Activated T-helper 1 cell treated with Interleukin-2 at 50 U/mL for 16 hours (primary cell): Measurements from ENCODE around the gene NAV3.

Experiments
- DNase-seq: peaks from one replicate; pipeline ENCODE4 v3.0.0-alpha.2; 2020; ENCODE audit warnings: low read depth

Gene NAV3, protein sequence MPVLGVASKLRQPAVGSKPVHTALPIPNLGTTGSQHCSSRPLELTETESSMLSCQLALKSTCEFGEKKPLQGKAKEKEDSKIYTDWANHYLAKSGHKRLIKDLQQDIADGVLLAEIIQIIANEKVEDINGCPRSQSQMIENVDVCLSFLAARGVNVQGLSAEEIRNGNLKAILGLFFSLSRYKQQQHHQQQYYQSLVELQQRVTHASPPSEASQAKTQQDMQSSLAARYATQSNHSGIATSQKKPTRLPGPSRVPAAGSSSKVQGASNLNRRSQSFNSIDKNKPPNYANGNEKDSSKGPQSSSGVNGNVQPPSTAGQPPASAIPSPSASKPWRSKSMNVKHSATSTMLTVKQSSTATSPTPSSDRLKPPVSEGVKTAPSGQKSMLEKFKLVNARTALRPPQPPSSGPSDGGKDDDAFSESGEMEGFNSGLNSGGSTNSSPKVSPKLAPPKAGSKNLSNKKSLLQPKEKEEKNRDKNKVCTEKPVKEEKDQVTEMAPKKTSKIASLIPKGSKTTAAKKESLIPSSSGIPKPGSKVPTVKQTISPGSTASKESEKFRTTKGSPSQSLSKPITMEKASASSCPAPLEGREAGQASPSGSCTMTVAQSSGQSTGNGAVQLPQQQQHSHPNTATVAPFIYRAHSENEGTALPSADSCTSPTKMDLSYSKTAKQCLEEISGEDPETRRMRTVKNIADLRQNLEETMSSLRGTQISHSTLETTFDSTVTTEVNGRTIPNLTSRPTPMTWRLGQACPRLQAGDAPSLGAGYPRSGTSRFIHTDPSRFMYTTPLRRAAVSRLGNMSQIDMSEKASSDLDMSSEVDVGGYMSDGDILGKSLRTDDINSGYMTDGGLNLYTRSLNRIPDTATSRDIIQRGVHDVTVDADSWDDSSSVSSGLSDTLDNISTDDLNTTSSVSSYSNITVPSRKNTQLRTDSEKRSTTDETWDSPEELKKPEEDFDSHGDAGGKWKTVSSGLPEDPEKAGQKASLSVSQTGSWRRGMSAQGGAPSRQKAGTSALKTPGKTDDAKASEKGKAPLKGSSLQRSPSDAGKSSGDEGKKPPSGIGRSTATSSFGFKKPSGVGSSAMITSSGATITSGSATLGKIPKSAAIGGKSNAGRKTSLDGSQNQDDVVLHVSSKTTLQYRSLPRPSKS (N-terminal part only)

DNA sequence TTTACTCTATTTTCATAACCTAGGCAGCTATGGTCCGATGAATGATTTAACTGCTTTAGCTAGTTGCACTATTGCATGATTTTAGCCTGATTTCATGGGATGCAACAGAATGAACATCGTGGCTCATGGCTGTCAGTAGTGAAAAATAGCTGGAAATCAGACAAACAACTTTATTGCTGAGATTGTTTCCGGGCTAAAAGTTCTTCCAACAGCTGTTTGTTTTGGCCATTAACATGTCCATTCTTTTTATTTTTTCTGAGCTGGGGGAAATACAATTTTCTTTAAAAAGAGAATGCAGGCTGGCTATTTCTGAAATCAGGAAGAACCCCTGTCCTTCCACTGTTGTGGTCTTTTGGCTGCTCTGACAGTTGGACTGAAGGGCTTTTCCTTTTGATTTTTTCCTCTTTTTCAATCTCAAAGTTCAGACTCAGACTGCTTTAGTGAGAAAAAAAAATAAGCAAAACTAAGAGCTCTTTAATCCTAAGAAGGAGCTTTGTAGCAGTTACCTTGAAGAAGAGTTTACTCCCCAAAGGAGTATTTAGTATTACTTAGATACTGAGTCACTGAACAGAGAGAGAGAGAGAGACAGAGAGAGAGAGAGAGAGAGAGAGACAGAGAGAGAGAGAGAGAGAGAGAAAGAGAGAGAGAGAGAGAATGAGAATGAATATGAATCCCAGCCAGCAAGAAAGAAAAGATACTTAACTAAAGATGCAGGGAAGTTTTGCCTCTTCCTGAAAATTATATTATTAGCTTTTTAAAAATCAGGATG is at the start of gene NAV3:
Gene NAV3, plus strand, starts transcription at position 312 of the 769 bp plus-strand sequence. CDS start 568 bp downstream, outside the sequence.
- DNase-seq: no peak

DNA sequence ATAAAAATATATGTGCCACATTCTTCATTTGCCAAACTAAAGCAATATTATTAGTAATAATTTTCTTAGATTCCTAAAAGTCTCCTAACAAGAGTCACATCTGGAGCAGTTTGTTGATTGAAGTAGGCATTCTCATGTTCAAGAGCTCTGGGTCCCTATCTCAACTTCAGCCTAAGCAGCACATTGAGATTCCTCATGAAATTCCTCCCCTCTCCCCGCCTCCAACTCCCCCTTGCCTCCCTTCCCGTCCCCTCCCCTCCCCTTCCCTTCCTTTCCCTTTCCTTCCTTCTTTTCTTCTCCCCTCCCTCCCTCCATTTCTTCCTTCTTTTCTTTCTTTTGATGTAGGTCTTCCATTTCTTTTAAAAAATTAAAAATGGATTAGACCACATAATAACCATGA is 48.7 kb upstream of the NAV3 start:
- DNase-seq: no peak

DNA sequence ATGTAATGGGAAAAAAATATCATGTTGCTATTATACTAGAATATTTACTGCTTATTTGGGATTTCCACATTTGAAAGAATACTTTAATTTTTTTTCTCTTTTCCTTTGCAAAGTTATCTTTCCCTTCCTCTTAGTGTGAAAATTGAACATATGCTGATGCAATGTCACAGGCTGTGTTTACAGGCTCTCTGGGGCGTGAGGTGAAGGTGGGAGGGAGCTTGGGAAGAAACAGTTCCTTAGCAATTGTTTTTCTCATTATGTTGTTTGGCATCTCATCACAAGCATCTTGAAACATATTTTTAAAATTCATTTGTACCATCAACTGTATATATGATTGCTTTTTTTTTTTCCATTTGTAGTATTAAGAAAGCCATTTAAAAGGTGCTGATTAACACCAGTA is 47.9 kb upstream of the NAV3 start:
- no peak for DNase-seq

DNA sequence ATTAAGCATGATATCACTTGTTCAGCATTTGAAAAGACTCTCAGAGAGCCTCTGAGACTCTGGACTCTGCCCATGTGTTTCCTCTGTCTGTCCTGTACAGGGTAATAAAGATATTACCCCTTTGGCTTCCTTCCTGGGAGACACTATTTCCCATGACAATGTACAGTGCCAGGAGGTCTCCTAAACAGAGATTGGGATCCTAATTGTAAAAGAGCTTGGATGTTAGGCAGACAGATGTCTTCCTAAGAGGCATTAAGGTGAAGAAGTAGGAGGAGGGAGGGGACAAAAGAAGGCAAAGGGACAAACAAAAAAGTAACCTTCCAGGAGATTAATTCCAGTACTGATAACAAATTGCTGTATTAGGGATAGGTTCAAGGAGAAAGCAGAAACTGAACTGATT is 45.5 kb upstream of the NAV3 start:
- no peak for DNase-seq

DNA sequence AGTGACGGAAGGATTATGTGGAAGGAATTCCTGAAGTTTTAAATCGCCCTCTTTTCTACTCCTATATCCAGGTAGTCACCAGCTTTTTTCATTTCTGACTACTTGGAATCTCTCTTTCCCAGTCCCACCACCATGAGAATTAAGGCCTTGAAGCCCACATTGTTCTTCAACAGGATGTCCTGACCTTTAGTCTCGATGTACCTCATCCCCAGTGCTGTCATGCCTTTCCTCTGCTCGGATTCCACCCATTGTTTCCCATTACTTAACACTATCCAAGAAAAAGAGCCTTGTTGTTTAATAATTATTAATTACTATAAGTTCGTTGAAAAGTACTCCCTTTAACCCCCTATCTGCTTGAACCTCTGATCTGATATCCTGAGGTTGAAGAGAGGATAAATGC is 44.0 kb upstream of the NAV3 start:
- no peak for DNase-seq

DNA sequence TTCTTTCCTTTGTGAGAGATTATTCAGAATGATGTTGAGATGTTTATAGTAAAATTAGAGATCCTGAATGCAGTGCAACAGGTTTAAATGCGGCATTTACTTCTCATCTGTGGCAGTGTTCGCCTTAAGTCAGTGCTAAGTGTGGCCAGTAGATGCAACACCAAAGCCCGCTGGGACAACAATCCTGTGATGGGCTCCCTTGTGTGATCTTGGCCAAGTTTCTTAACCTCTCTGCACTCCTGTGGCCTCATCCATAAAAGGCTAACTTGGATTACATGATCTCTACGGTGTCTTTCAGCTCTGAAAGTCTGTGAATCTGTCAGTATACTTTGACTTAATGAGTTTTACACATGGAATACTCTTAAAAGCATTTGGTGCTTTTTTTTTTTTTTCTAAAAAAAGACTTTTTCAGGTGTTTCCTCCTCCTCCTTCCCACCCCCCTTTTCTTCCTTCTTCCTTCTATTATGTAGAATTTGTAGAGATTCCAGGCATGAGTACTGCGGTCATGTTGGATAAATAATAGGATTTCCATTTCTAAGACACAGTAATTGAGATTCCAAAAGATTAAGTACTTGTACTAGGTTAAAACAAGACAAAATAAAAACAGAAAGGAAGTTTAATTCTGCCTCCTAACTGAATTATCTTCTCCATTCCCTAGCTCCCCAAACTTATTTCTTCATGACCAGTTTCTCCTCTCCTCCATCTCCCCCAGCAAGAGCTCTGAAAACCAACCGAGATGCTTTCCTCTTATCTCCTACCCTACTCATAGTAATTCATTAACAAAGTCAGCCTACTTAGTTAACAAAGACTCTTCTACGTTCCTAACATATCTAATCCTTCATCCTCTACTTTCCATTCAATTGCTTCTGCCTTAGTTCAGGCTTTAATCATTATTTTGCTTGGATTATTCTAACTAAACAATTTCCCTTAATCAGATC is 42.2 kb upstream of the NAV3 start:
- DNase-seq: no peak

DNA sequence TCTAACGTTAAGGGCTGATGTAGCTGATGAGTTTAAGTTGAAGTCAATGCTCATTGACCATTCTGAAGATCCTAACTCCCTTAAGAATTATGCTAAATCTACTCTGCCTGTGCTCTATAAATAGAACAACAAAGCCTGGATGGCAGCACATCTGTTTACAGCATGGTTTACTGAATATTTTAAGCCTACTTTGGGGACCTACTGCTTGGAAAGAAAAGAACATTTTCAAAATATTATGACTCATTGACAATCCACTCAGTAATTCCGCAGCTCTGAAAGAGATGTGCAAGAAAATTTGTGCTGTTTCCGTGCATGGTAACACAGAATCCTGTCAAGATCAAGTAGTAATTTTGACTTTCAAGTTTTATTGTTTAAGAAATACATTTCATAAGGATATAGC is 35.0 kb upstream of the NAV3 start:
- DNase-seq: no peak

DNA sequence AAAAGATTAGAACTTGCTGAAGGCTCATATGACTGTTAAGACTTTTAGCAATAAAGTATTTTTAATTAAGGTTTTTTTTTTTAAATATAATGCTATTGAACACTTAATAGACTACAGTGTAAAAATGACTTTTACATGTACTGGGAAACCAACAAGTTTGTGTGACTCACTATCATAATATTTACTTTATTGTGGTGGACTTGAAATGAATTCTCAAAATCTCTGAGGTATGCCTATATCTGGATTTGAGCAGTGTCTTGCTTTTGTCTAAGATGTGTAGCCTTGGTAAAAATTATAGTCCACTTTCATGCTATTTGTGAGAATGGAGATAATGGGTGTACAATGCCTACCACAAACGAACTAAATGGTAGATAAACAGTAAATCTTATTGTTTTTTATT is 33.9 kb upstream of the NAV3 start:
- DNase-seq: no peak

DNA sequence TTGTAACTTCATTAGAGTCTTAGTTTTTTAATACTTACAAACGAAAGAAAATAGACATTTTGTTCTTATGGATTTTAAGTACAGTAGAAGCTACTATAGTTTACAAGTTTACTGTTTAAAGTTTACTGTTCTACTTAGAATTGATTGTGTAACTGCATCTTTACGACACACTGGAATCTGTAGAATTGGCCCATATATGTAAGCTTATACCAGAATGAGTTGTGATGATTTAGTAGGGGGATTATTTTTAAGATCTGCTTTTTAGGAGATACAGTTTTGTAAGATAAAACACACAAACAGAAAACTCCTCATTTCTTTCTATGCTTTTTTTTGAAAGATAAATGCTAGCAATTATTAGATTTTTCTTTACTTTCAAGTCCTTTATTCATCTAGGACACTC is 30.2 kb upstream of the NAV3 start:
- DNase-seq: no peak

DNA sequence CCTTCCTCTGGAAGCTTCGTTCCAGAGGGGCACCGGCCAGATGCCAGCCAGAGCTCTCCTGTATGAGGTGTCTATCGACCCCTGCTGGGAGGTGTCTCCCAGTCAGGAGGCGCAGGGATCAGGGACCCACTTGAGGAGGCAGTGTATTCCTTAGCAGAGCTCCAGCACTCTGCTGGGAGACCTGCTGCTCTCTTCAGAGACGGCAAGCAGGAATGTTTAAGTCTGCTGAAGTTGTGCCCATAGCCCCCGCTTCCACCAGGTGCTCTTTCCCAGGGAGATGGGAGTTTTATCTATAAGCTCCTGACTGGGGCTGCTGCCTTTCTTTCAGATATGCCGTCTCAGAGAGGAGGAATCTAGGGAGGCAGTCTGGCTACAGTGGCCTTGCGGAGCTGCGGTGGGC is 22.2 kb upstream of the NAV3 start:
- no peak for DNase-seq

DNA sequence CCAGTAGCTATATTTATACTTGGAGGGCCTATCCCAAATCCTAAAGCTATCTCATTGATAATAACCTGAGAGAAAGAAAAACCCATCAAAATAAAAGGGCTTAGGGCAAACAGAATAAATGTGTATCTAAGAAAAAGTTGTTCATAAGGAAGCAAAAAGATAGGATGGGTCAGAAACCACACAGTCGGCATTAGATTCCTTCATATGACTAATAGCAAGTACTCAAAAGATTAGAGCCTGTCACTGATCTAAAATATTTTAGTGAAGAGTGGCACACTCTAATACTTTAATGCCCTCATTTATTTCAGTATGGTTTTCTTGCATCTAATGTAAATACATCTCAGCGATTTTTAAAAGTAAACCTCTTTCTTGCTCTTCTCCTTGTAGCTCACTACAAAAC is 17.1 kb upstream of the NAV3 start:
- no peak for DNase-seq

DNA sequence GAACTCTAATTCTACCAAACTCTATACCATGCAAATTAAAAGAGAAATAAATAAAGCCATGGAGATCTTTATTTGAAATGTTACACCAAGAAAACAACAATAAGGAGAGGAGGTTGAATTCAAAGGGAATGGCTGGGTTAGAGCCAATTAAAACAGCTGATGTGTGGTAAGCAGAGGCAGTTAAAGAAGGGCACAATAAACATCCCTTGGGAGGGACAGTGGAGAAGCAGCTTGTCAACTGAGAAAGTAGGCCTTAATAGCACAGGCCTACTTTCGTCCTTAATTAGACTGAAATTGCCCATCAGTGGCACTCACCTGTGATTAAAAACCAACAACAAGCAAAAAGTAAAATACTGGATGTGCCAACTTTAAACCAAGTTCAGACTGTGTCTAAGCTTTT is 16.3 kb upstream of the NAV3 start:
- DNase-seq: no peak

DNA sequence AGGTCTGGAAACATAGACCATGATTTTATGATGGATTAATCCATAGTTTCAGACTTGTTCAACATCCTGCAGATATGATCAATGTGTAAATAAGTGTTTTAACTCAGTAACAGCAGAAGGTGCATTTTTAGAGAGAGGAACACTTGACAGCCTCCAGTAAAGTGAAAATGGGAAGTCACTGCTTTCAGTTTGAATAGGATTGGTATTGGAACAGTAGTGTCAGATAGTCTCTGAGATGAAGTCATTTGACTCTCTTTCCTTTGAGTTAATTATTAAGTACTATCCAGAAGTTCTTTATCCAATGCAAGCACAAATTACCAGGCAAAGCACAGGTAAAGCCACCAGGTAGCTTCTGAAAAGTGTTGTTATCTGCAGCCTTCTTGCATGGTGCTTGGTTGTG is 14.5 kb upstream of the NAV3 start:
- no peak for DNase-seq

DNA sequence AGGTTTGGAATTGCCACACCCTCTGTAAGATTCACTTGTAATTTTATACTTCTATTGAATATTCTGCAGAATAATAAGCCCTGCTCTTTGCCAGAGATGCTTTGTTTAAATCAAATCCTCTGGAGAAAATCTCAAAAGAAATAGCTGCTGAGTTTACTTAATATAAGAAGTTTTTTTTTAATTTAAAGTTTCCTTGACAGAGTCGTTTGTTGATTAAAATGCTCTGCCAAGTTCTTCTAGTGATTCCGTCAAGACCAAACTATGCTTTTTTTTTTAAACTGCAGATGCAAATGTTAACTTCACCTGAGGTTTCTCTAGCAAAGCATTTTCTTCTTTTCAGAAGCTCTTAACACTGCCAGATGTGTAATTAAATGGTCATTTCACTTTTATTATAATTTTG is 13.4 kb upstream of the NAV3 start:
- no peak for DNase-seq

DNA sequence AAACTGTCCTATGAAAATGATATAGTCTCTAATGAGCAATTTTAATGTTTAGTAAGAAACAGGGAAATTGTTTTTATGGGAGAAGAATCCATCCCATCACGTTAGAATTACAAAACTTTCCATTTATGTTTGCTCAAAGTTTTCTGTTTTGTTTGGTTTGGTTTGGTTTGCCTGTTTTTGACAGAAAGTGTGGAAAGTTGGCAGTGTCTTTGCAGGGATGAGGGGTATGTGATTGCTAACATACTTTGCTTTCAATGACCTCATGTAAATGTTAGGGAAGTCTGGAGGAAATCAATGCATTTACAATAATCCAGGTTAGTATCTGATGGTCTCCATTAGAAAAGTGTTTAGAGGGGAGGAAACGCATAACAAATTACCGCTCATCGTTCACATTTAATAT is 12.3 kb upstream of the NAV3 start:
- DNase-seq: no peak

DNA sequence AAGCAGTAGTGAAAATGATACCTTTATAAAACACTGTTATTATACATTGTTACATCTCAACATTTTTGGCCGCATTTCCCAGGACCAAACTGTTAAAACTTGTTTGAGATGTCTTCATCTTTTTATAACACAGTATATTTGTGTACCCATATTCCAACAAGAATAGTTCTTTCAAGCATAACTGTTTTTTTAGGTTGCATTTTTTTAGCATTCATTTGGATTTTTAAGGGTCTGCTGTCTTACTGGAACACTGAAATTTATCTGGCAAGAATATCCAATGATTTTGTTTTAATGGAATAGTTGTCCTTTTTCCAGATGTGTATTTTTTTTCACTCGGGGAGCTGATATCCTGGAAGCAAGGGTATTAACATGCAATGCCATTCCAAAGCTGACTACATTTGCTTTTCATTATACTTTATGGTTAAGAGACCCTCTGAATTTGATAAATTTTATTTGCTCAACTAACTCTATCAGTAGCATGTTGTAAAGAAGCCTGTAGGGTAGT is 8.9 kb upstream of the NAV3 start:
- DNase-seq: no peak

DNA sequence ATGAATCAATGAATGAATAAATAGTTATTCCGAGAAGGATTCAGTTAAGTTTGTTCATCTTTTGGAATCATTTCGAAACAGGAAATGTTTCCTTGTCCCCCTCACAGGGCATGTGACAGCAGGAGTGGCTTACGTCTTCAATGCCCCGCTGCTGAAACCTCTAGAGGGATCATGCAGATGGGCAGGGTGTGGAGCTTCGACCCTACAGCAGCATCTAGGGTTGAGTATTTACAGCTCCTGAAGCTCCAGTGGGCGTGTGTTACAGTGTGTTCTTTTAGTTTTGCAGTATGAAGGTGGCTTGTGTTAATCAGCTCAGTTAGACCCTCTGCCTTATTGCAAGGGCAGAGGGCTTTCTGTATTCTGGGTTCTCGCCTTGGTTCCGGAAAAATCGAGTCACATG is 2.6 kb downstream of the NAV3 start:
- no peak for DNase-seq

DNA sequence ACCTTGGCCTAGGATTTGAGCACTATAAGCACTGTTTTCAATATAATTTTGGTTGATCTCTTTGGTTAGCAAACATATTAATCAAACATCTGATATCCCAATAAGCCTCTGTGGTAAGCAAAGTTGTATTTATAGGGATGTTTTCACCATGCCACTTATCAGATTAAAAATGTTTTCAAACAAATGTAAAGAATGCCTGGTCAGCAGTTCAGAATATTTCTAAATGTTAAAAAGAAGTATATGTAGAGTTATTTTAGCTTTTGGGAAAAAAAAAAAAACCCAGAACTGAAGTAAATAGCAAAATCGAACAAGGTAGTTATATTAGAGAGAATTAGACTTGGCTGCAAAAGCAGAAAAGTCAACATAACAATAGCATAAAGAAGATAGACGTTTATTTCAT is 3.9 kb downstream of the NAV3 start:
- DNase-seq: no peak

DNA sequence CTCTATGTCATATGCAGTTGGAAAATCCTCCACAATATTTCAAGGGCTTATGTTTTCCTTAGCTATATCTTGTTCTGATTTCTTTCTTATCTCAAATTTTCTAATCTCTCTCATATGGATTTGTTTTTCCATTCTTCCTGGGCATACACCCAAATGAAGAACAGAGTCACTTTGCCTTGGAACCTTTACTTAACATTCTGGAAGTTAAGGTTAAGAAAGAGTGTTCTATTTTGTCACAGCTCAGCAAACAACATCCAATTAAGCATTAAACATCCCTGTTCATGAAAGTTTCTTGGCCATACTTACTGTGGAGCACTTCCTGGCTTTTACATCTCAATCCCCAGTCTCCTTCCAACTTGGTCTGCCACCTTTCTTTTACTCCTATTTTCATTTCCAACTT is 5.3 kb downstream of the NAV3 start:
- no peak for DNase-seq

DNA sequence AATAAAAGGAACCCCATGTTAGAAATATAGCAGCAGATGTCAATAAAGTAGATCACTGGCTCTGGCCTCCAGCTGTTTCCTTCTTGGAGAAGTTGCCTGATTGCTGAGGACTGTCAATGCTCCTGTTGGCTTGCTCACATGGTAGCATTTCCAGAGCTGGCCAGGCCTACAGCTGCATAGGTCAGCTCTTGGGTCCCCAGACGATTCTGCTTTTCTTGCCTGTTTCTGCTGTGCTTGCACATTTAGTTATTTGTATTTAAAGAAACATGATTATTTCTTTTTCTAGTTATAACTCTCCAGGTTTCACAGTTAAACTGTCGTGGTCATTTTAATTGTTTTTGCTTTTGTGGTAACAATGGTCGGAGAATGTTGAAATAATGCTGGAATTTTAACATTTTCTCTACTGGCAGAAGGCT is 7.2 kb downstream of the NAV3 start:
- DNase-seq: no peak

DNA sequence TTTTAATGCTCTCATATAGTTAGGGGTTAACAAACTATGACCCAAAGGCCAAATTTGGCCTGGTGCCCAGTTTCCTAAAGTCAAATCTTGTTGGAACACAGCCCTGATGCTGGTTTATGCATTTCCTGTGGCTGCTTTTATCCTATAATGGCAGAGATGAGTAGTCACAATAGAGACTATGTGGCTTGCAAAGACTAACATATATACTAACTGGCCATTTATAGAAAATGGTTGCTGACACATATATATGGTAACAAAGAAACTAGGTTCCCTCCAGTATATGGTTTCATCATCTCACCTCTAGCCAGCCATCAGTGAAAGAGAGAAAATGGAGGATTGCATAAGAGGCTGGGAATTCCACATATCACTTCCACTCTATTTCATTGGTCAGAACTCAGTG is 10.8 kb downstream of the NAV3 start:
- DNase-seq: no peak
